CD14-positive monocyte (primary cell): ENCODE results near the gene COLEC11. TPM values are rescaled to one million over a fixed set of nuclear protein-coding genes. Genes with fewer than 3 reads are reported as not detected.
A peak's percentile ranks its signal among the peaks of the same experiment; 100 is the strongest.

ENCODE experiments used
- DNase-seq, 3 donors: peaks; one replicate each; pipeline ENCODE4 v3.0.0-alpha.2; 2011 to 2022
- H2AFZ ChIP-seq: 2 replicates; pipeline ENCODE4 v1.6.0; 2012; ENCODE audit warnings: mild to moderate bottlenecking, low read depth, low read length, inconsistent platforms; ENCODE audit not compliant: insufficient read depth, poor library complexity, severe bottlenecking
- H3K27ac ChIP-seq, 2 donors: 1 replicate in 1 of 2; 2 replicates in 1 of 2; pipeline ENCODE4 v1.5.1; 2012 to 2013; ENCODE audit warnings: low read length in 2 of 2, control low read depth in 1 of 2, inconsistent platforms in 1 of 2, low read depth in 1 of 2, mild to moderate bottlenecking in 1 of 2
- H3K27me3 ChIP-seq, 2 donors: one replicate each; pipeline versions ENCODE4 v1.6.0 to v1.6.1; 2011 to 2013; ENCODE audit warnings: low read length in 2 of 2; ENCODE audit not compliant: control insufficient read depth in 2 of 2, insufficient read depth in 2 of 2
- H3K36me3 ChIP-seq, 2 donors: replicated peaks in 1 of 2; 1 replicate in 1 of 2; 2 replicates in 1 of 2; pipeline versions ENCODE4 v1.5.1 to v1.6.1; 2012 to 2013; ENCODE audit warnings: low read length in 2 of 2, control low read depth in 1 of 2, inconsistent platforms in 1 of 2, mild to moderate bottlenecking in 1 of 2; ENCODE audit not compliant: insufficient read depth in 2 of 2, control insufficient read depth in 1 of 2
- H3K4me1 ChIP-seq, 2 donors: 1 replicate in 1 of 2; 2 replicates in 1 of 2; pipeline versions ENCODE4 v1.5.1 to v1.6.1; 2012 to 2013; ENCODE audit warnings: low read length in 2 of 2, control low read depth in 1 of 2, inconsistent platforms in 1 of 2, mild to moderate bottlenecking in 1 of 2, moderate library complexity in 1 of 2; ENCODE audit not compliant: insufficient read depth in 2 of 2, control insufficient read depth in 1 of 2
- H3K4me2 ChIP-seq: replicated peaks from 2 replicates; pipeline ENCODE3; 2012; ENCODE audit warnings: low read length, moderate library complexity, mild to moderate bottlenecking; ENCODE audit not compliant: poor library complexity, severe bottlenecking; ENCODE audit errors: extremely low read depth
- H3K4me3 ChIP-seq, 3 experiments: fragments of 200-600 bp in 1 of 3; sonication (generic) in 1 of 3; replicated peaks in 1 of 3; 1 replicate in 2 of 3; 2 replicates in 1 of 3; pipeline ENCODE4 v1.5.1; 2011 to 2013; ENCODE audit warnings: low read length in 3 of 3, mild to moderate bottlenecking in 3 of 3, control low read depth in 2 of 3, low read depth in 2 of 3, inconsistent platforms in 1 of 3, moderate library complexity in 1 of 3
- H3K79me2 ChIP-seq: 2 replicates; pipeline ENCODE4 v1.6.0; 2012; ENCODE audit warnings: mild to moderate bottlenecking, control low read depth, inconsistent platforms, low read length, moderate library complexity; ENCODE audit not compliant: insufficient read depth
- H3K9ac ChIP-seq: 2 replicates; pipeline ENCODE4 v1.6.0; 2017; ENCODE audit warnings: low read length, mild to moderate bottlenecking; ENCODE audit not compliant: insufficient read depth, poor library complexity, severe bottlenecking
- H3K9me3 ChIP-seq, 2 donors: replicated peaks in 1 of 2; 1 replicate in 1 of 2; 2 replicates in 1 of 2; pipeline versions ENCODE4 v1.5.1 to v1.6.1; 2012 to 2013; ENCODE audit warnings: low read length in 2 of 2, control low read depth in 1 of 2; ENCODE audit not compliant: control insufficient read depth in 1 of 2, insufficient read depth in 1 of 2
- H4K20me1 ChIP-seq: 2 replicates; pipeline ENCODE4 v1.6.0; 2012; ENCODE audit warnings: mild to moderate bottlenecking, low read length, control low read depth, moderate library complexity; ENCODE audit not compliant: insufficient read depth
- H3K27ac Mint-ChIP-seq, 7 donors: one replicate each; pipeline ENCODE4 v1.8.0; 2020; ENCODE audit warnings: mild to moderate bottlenecking in 7 of 7, mixed read lengths in 7 of 7, moderate library complexity in 6 of 7, inconsistent platforms in 2 of 7
- H3K27me3 Mint-ChIP-seq, 3 donors: one replicate each; pipeline ENCODE4 v1.8.0; 2021 to 2022; ENCODE audit warnings: low read depth in 3 of 3, mild to moderate bottlenecking in 3 of 3, mixed read lengths in 3 of 3, moderate library complexity in 3 of 3, inconsistent platforms in 1 of 3
- H3K36me3 Mint-ChIP-seq, 2 donors: one replicate each; pipeline ENCODE4 v1.8.0; 2020; ENCODE audit warnings: mixed read lengths in 2 of 2, inconsistent platforms in 1 of 2, mild to moderate bottlenecking in 1 of 2
- H3K4me1 Mint-ChIP-seq: one replicate; pipeline ENCODE4 v1.8.0; 2020; ENCODE audit warnings: mild to moderate bottlenecking, mixed read lengths
- H3K4me3 Mint-ChIP-seq, 2 donors: one replicate each; pipeline ENCODE4 v1.8.0; 2020; ENCODE audit warnings: mild to moderate bottlenecking in 2 of 2, mixed read lengths in 2 of 2, moderate library complexity in 1 of 2
- H3K9me3 Mint-ChIP-seq, 7 donors: one replicate each; pipeline ENCODE4 v1.8.0; 2020 to 2022; ENCODE audit warnings: mixed read lengths in 7 of 7, mild to moderate bottlenecking in 6 of 7, moderate library complexity in 6 of 7, inconsistent platforms in 2 of 7
- WGBS: methylation state at CpG from one replicate; pipeline ENCODE4 v1.1.5; 2013; ENCODE audit warnings: missing lambda C conversion rate; ENCODE audit not compliant: insufficient coverage; 5-methylcytosine and 5-hydroxymethylcytosine counted together
- intact Hi-C, 2 donors: fragments of 100-400 bp; cut with micrococcal nuclease; formaldehyde crosslinking; loops; one replicate each; pipeline versions ENCODE4 v1.15.0 to v1.15.1; 2023
- polyA plus RNA-seq, 3 donors: library from polyadenylated mRNA; depleted of rRNA in 1 of 3; unstranded in 2 of 3; stranded (reverse) in 1 of 3; fragments of 300-500 nt in 2 of 3; fragments of >200 nt in 1 of 3; fragmentation: Illumina TruSeq in 2 of 3; gene quantifications; 1 replicate in 2 of 3; 2 replicates in 1 of 3; pipeline ENCODE4 v1.2.3, GENCODE V29; 2012 to 2021
- TF ChIP-seq, protein P1 (sequence below): fragments of 200-600 bp; IDR thresholded peaks from one replicate; pipeline ENCODE4 v1.8.0; 2022; ENCODE audit warnings: antibody characterized with exemption, mild to moderate bottlenecking

COLEC11 gene
- polyA plus RNA-seq, 3 donors, result not detected

DNA sequence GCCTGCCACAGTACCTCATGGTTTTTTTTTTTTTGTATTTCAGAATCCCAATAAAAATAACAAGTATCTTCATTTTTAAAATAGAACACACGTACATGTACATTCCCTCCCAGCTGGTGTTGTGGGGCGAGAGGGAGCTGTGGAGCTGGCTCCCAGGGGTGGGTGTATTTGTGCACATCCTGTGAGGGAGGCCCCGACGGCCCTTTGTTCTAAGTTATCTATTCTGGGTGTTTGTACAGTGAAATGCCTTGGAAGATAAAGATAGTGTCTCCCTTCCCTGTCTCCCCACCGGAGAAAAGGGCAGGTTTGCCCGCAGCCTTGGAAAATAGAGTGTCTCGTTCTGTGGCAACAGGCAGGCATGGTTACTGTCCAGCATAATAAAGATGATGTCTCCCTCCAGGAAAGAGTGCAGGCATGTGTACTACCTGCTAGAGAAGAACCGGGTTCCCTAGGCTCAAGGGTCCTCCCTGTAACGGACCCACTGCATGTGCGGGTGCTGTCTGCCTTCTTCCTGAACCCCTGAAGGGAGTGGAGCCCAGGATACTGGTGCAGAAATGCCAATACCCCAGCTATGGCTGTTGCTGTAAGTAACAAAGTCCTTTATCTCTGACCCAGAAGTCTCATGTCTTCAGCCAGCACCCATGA is 51.0 kb downstream of the COLEC11 start:
- Histone ChIP-seq H3K4me2 (no peak overlapping the region), H3K79me2 (no peaks in the 10 kb centered on the region), H3K36me3 (no peaks in the 10 kb centered on the region), H3K4me3 (no peak overlapping the region), H3K27me3 (no peaks in the 10 kb centered on the region), H3K9ac (no peak overlapping the region), H4K20me1 (no peaks in the 10 kb centered on the region), H3K4me1 (no peaks in the 10 kb centered on the region), H2AFZ (no peak overlapping the region), H3K9me3 (no peaks in the 10 kb centered on the region), H3K27ac (no peak overlapping the region)
- Mint-ChIP-seq H3K27ac (peak overlapping the region in 1 of 7 donors; percentile 18), H3K27me3 (peaks cover under 1 to 7% (median 3%) of the 10 kb centered on the region in 3 donors), H3K4me3 (no peak overlapping the region), H3K4me1 (peaks cover 2% of the 10 kb centered on the region), H3K36me3 (no peaks in the 10 kb centered on the region), H3K9me3 (peaks cover 0 to 2% (median 0%) of the 10 kb centered on the region in 7 donors)
- 94% methylated on average over 3 of the region's 10 CpGs for WGBS
- no peak for DNase-seq
- TF ChIP-seq, protein P1, sequence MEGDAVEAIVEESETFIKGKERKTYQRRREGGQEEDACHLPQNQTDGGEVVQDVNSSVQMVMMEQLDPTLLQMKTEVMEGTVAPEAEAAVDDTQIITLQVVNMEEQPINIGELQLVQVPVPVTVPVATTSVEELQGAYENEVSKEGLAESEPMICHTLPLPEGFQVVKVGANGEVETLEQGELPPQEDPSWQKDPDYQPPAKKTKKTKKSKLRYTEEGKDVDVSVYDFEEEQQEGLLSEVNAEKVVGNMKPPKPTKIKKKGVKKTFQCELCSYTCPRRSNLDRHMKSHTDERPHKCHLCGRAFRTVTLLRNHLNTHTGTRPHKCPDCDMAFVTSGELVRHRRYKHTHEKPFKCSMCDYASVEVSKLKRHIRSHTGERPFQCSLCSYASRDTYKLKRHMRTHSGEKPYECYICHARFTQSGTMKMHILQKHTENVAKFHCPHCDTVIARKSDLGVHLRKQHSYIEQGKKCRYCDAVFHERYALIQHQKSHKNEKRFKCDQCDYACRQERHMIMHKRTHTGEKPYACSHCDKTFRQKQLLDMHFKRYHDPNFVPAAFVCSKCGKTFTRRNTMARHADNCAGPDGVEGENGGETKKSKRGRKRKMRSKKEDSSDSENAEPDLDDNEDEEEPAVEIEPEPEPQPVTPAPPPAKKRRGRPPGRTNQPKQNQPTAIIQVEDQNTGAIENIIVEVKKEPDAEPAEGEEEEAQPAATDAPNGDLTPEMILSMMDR, result no peak
- intact Hi-C loops, result loop anchor here in 1 of 2 donors (5.0 kb wide), 1 partner anchor 219 kb away; no protein-coding TSS in a partner anchor

DNA sequence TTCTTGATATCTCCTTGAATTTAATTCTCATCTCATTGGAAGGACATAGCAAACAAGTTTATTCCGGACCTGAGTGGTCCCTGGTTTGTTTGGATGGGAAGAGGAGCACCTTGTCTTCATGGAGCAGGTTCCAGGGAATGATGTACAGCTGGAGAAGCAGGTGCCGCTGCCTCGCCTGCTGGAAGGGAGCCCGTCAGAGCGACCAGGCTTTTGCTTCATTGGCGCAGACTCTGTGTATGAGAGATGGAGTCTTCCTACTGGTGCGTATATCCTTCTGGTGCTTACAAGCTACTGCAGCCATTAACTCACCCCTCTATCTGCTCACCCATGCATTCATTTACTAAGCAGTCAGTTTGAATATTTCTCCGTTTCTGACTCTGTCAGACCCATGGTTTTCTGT is 51.5 kb downstream of the COLEC11 start:
- Mint-ChIP-seq H3K27ac (no peak overlapping the region), H3K27me3 (peaks cover 5 to 13% (median 6%) of the 10 kb centered on the region in 3 donors), H3K36me3 (no peaks in the 10 kb centered on the region), H3K4me3 (no peak overlapping the region), H3K4me1 (peaks cover 6% of the 10 kb centered on the region), H3K9me3 (peaks cover 0 to 2% (median 0%) of the 10 kb centered on the region in 7 donors)
- no peaks in the 10 kb centered on the region for H4K20me1 ChIP-seq
- no peak overlapping the region for H2AFZ ChIP-seq
- no peak for DNase-seq
- no peaks in the 10 kb centered on the region for H3K36me3 ChIP-seq
- intact Hi-C loops, result loop anchor here in 1 of 2 donors (5.0 kb wide), 1 partner anchor 219 kb away; no protein-coding TSS in a partner anchor
- peaks cover 0 to 1% of the 10 kb centered on the region in 2 donors for H3K4me1 ChIP-seq
- H3K79me2 ChIP-seq, result no peaks in the 10 kb centered on the region
- TF ChIP-seq, protein P1, result no peak
- no peak overlapping the region for H3K4me2 ChIP-seq
- peaks cover 0 to 2% of the 10 kb centered on the region in 2 donors for H3K27me3 ChIP-seq
- no peak overlapping the region for H3K4me3 ChIP-seq
- no peaks in the 10 kb centered on the region for H3K9me3 ChIP-seq
- H3K27ac ChIP-seq, result no peak overlapping the region
- H3K9ac ChIP-seq, result no peak overlapping the region
- 100% methylated on average over 3 of the region's 8 CpGs for whole genome bisulfite sequencing
